Neuronal stem cell (in vitro differentiated cells): ENCODE data around the gene S1PR2.
"Not testable (repeated sequence)": the region's sequence is repeated elsewhere in the genome, so short reads cannot be mapped to it uniquely, and the experiment has no call there.

ENCODE experiments used
- DNase-seq: peaks from one replicate; pipeline ENCODE4 v3.0.0-alpha.2; 2013; ENCODE audit warnings: low spot score
- H2AFZ ChIP-seq: one replicate; pipeline ENCODE4 v1.6.1; 2013; ENCODE audit warnings: mild to moderate bottlenecking, low read length, inconsistent platforms
- H2AK5ac ChIP-seq: 2 replicates; pipeline ENCODE4 v1.6.1; 2013; ENCODE audit warnings: low read depth, mild to moderate bottlenecking, inconsistent platforms, low read length, moderate library complexity, mixed read lengths
- H2BK120ac ChIP-seq: 2 replicates; pipeline ENCODE4 v1.6.1; 2013; ENCODE audit warnings: low read depth, mild to moderate bottlenecking, inconsistent platforms, low read length, moderate library complexity, mixed read lengths
- H2BK12ac ChIP-seq: one replicate; pipeline ENCODE4 v1.6.1; 2013; ENCODE audit warnings: low read length, inconsistent platforms
- H2BK15ac ChIP-seq: 2 replicates; pipeline ENCODE4 v1.6.1; 2013; ENCODE audit warnings: mild to moderate bottlenecking, low read length, inconsistent platforms, mixed read lengths
- H2BK5ac ChIP-seq: one replicate; pipeline ENCODE4 v1.6.1; 2013; ENCODE audit warnings: inconsistent platforms, mild to moderate bottlenecking, low read length, moderate library complexity
- H3K14ac ChIP-seq: one replicate; pipeline ENCODE4 v1.6.1; 2013; ENCODE audit warnings: low read length, inconsistent platforms
- H3K18ac ChIP-seq: 2 replicates; pipeline ENCODE4 v1.6.1; 2013; ENCODE audit warnings: low read length, inconsistent platforms
- H3K23ac ChIP-seq: 2 replicates; pipeline ENCODE4 v1.6.1; 2013; ENCODE audit warnings: low read depth, mild to moderate bottlenecking, mixed read lengths, low read length, inconsistent platforms; ENCODE audit not compliant: poor library complexity
- H3K27ac ChIP-seq: replicated peaks from 3 replicates; pipeline ENCODE4 v1.5.1; 2013; ENCODE audit warnings: low read length, inconsistent platforms
- H3K27me3 ChIP-seq, 3 experiments: 2 replicates each; pipeline ENCODE4 v1.6.1; 2013; ENCODE audit warnings: low read length in 3 of 3, mild to moderate bottlenecking in 2 of 3, inconsistent platforms in 1 of 3, low read depth in 1 of 3, mixed read lengths in 1 of 3, moderate library complexity in 1 of 3; ENCODE audit not compliant: control insufficient read depth in 3 of 3, insufficient read depth in 3 of 3
- H3K36me3 ChIP-seq, 2 donors: replicated peaks in 1 of 2; 2 replicates each; pipeline ENCODE4 v1.6.1; 2013; ENCODE audit warnings: low read length in 2 of 2; ENCODE audit not compliant: control insufficient read depth in 2 of 2, insufficient read depth in 2 of 2
- H3K4ac ChIP-seq: 2 replicates; pipeline ENCODE4 v1.6.1; 2013; ENCODE audit warnings: inconsistent platforms, mild to moderate bottlenecking, low read length, moderate library complexity
- H3K4me1 ChIP-seq, 2 donors: 1 replicate in 1 of 2; 2 replicates in 1 of 2; pipeline ENCODE4 v1.6.1; 2013; ENCODE audit warnings: low read length in 2 of 2, low read depth in 1 of 2; ENCODE audit not compliant: control insufficient read depth in 2 of 2, insufficient read depth in 1 of 2
- H3K4me2 ChIP-seq: one replicate; pipeline ENCODE4 v1.6.1; 2013; ENCODE audit warnings: mild to moderate bottlenecking, low read length, inconsistent platforms; ENCODE audit not compliant: insufficient read depth, poor library complexity, severe bottlenecking
- H3K4me3 ChIP-seq, 2 donors: 2 replicates each; pipeline ENCODE4 v1.5.1; 2013; ENCODE audit warnings: low read length in 2 of 2, mild to moderate bottlenecking in 2 of 2, inconsistent platforms in 1 of 2, moderate library complexity in 1 of 2
- H3K79me1 ChIP-seq: one replicate; pipeline ENCODE4 v1.6.1; 2013; ENCODE audit warnings: low read depth, mild to moderate bottlenecking, inconsistent platforms, low read length, moderate library complexity
- H3K9ac ChIP-seq: one replicate; pipeline ENCODE4 v1.6.1; 2013; ENCODE audit warnings: mild to moderate bottlenecking, low read depth, low read length, inconsistent platforms; ENCODE audit not compliant: poor library complexity
- H3K9me3 ChIP-seq, 2 donors: replicated peaks in 1 of 2; 2 replicates each; pipeline versions ENCODE3 to v1.6.1; 2013; ENCODE audit warnings: low read length in 2 of 2, mild to moderate bottlenecking in 2 of 2, inconsistent platforms in 1 of 2, low read depth in 1 of 2, mixed read lengths in 1 of 2, moderate library complexity in 1 of 2; ENCODE audit not compliant: control insufficient read depth in 2 of 2, insufficient read depth in 1 of 2
- H4K8ac ChIP-seq: one replicate; pipeline ENCODE4 v1.6.1; 2013; ENCODE audit warnings: low read depth, mild to moderate bottlenecking, inconsistent platforms, low read length, moderate library complexity
- H4K91ac ChIP-seq: one replicate; pipeline ENCODE4 v1.6.1; 2013; ENCODE audit warnings: low read length, low read depth, mild to moderate bottlenecking, inconsistent platforms; ENCODE audit not compliant: poor library complexity
- WGBS, 2 donors: extraction: QIAGEN DNeasy Blood & Tissue Kit; methylation state at CpG; one replicate each; pipeline ENCODE4 v1.1.7; 2013; ENCODE audit warnings: missing lambda C conversion rate in 2 of 2, mixed read lengths in 1 of 2; ENCODE audit not compliant: insufficient read length in 2 of 2, insufficient replicate concordance in 1 of 2; ENCODE audit errors: extremely low coverage in 2 of 2; 5-methylcytosine and 5-hydroxymethylcytosine counted together

The S1PR2 gene

GRCh38 chr19:10198889-10199644 lies 32.1 kb downstream of the S1PR2 start:
- not testable (repeated sequence) for H2BK5ac ChIP-seq, H2AFZ ChIP-seq, H2BK12ac ChIP-seq, H3K9ac ChIP-seq, DNase-seq, H3K27me3 ChIP-seq, H3K27ac ChIP-seq, H4K8ac ChIP-seq, H3K9me3 ChIP-seq, H3K4me1 ChIP-seq, H3K14ac ChIP-seq, H3K23ac ChIP-seq, H3K36me3 ChIP-seq, H3K4ac ChIP-seq, H3K79me1 ChIP-seq, H2BK120ac ChIP-seq, H3K4me3 ChIP-seq, H2AK5ac ChIP-seq, H4K91ac ChIP-seq, H2BK15ac ChIP-seq, H3K4me2 ChIP-seq, H3K18ac ChIP-seq
- no CpG with 5 or more reads among the region's 11 CpGs for WGBS, 2 donors

DNA sequence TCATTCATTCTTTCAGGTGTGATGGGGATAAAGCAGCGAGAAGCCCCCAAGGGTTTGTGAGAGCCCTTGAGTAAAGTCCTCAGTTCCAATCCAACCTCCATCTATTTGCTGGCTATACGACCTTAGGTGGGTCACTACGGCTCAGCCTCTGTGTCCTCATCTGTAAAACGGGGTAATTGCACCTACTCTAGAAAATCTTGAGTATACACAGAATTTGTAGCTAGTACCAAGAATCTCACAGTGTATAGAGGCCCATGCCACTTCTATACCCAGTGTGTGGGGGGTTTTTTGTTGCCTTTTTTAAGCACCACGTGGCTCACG lies 36.0 kb downstream of the S1PR2 start:
- H2BK15ac ChIP-seq = no peak overlapping the region
- peak overlapping the region; percentile 99 for H2AFZ ChIP-seq
- peak overlapping the region; percentile 85 to 94 for H3K4me3 ChIP-seq
- H3K27me3 ChIP-seq = no peaks in the 10 kb centered on the region
- H4K91ac ChIP-seq = no peak overlapping the region
- H2AK5ac ChIP-seq = no peak overlapping the region
- H3K4me1 ChIP-seq = peaks cover 2 to 7% of the 10 kb centered on the region in 2 donors
- H3K18ac ChIP-seq = peak overlapping the region; percentile 90
- no peaks in the 10 kb centered on the region for H3K9me3 ChIP-seq
- H3K4ac ChIP-seq = no peak overlapping the region
- no peak overlapping the region for H3K23ac ChIP-seq
- no peak overlapping the region for H2BK5ac ChIP-seq
- H3K27ac ChIP-seq = peak overlapping the region; percentile 47
- WGBS, 2 donors = no CpG with 5 or more reads among the region's 6 CpGs
- H3K4me2 ChIP-seq = peak overlapping the region; percentile 53
- peaks cover 2% of the 10 kb centered on the region for H3K79me1 ChIP-seq
- H3K9ac ChIP-seq = no peak overlapping the region
- H2BK12ac ChIP-seq = no peak overlapping the region
- peaks cover 2 to 28% of the 10 kb centered on the region in 2 donors for H3K36me3 ChIP-seq
- no peak overlapping the region for H2BK120ac ChIP-seq
- no peak overlapping the region for H3K14ac ChIP-seq
- H4K8ac ChIP-seq = no peak overlapping the region
- DNase-seq = no peak

GRCh38 chr19:10194500-10195198 lies 36.5 kb downstream of the S1PR2 start, which contains the start of gene DNMT1:
DNMT1 (minus strand) TSS chr19:10194953; CDS start chr19:10194899, 54 bp downstream.
- WGBS, 2 donors = no CpG with 5 or more reads among the region's 71 CpGs
- Histone ChIP-seq H3K4me2 (peak within 1 kb of the TSS; percentile 84), H3K36me3 (peaks cover 3 to 33% of the 10 kb centered on the region in 2 donors), H3K4me3 (peak within 1 kb of the TSS; percentile 85 to 94), H3K18ac (peak within 1 kb of the TSS; percentile 94), H2BK15ac (peak within 1 kb of the TSS; percentile 64), H3K27me3 (no peaks in the 10 kb centered on the region), H3K27ac (peak within 1 kb of the TSS; percentile 81), H2BK120ac (no peak within 1 kb of the TSS), H3K9ac (peak within 1 kb of the TSS; percentile 99), H3K9me3 (no peaks in the 10 kb centered on the region), H2AFZ (peak within 1 kb of the TSS; percentile 99), H3K79me1 (peaks cover 2% of the 10 kb centered on the region), H2BK5ac (peak within 1 kb of the TSS; percentile 95), H3K4me1 (peaks cover 2 to 7% of the 10 kb centered on the region in 2 donors), H2BK12ac (peak within 1 kb of the TSS; percentile 60), H3K14ac (peak within 1 kb of the TSS; percentile 67), H4K8ac (no peak within 1 kb of the TSS), H3K4ac (no peak within 1 kb of the TSS), H2AK5ac (peak within 1 kb of the TSS; percentile 0), H4K91ac (peak within 1 kb of the TSS; percentile 26), H3K23ac (peak within 1 kb of the TSS; percentile 75)
- DNase-seq = peak; percentile 94
